ENCODE measurements around the gene LRRC52.
A peak's percentile ranks its signal among the peaks of the same experiment; 100 is the strongest.
"Not testable (repeated sequence)": the region's sequence is repeated elsewhere in the genome, so short reads cannot be mapped to it uniquely, and the experiment has no call there.

LRRC52 gene

DNA sequence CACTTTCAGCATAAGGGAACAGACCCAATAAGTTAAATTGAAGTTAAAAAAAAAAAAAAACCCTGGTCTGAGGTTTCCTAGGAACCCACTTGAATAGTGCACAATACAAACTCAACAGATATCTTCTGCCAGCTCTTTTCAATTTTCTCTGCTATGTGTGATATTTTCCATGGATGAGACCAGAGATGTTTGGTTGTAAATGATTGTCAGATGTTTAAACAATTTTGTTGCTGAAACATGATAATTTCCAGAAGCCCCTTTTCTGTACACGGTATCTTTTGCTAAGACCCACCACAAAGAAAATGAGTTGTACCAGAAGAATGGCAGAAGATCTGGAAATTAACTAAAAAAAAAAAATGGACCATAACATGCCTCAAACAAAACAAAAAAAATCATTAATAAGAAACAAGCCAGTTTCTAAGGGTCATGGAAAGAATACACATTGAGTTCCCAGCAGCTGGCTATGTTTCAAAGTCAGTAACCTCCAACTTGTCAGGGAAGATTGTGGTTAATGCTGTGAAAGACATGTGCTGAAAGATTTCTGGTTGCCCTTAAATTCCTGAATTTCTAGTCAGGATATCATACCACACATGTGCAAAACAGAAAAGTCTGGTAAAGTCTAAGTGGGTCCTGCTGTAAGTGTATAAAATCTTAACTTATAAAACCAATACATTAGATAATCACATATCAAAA, 51.6 kb downstream of the LRRC52 start:
- no peak overlapping the region for H3K4me3 ChIP-seq (ENCODE audit: low read depth, low read length)
- DNase-seq (ENCODE audit: low read depth) = no peak
- TF ChIP-seq, protein P1, sequence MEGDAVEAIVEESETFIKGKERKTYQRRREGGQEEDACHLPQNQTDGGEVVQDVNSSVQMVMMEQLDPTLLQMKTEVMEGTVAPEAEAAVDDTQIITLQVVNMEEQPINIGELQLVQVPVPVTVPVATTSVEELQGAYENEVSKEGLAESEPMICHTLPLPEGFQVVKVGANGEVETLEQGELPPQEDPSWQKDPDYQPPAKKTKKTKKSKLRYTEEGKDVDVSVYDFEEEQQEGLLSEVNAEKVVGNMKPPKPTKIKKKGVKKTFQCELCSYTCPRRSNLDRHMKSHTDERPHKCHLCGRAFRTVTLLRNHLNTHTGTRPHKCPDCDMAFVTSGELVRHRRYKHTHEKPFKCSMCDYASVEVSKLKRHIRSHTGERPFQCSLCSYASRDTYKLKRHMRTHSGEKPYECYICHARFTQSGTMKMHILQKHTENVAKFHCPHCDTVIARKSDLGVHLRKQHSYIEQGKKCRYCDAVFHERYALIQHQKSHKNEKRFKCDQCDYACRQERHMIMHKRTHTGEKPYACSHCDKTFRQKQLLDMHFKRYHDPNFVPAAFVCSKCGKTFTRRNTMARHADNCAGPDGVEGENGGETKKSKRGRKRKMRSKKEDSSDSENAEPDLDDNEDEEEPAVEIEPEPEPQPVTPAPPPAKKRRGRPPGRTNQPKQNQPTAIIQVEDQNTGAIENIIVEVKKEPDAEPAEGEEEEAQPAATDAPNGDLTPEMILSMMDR (IDR thresholded peaks at IDR 0.05; ENCODE audit: insufficient read depth, low read depth, low read length, missing control alignments) = no peak

DNA sequence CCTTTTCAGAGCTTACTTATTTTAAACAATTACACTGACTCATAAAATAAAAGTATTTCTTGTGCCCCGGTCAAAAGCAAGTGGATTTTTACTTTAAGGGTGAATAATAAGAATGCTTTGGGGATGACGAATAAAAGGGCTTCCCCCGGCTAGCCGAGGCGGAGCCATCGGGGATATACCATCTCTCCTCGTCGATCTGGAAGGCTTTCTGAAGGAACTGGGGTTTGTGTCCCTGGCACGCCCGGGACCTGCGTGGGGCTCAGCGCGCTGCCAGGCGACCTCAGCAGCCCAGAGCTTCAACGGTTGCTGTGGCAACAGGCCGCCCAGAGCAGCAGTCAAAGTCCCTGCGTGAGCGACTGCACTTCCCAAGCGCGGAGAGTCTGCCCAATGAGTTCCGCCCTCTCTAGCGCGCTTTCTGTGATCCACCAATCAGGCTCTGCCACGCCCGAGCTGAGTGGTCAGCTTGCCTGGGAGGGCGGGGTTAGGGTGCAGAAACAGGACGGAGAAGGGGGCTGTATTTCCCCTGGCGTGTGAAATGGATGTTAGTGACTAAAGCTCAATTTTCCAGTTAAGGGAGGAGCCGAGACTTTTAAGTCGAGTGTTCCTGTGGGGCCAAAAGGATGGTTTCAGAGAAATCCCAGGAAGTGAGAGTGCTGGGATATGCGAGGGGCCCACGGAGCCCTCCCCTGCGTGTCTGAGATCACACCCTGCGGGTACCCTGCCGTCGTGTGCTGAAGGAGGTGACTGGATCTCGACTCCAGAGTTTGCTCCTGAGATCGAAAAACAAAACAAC, 54.3 kb downstream of the LRRC52 start:
- DNase-seq (ENCODE audit: low read depth) = peak; percentile 97
- H3K4me3 ChIP-seq (ENCODE audit: low read depth, low read length) = peak overlapping the region; percentile 62
- TF ChIP-seq, protein P1 (IDR thresholded peaks at IDR 0.05; ENCODE audit: insufficient read depth, low read depth, low read length, missing control alignments) = no peak

DNA sequence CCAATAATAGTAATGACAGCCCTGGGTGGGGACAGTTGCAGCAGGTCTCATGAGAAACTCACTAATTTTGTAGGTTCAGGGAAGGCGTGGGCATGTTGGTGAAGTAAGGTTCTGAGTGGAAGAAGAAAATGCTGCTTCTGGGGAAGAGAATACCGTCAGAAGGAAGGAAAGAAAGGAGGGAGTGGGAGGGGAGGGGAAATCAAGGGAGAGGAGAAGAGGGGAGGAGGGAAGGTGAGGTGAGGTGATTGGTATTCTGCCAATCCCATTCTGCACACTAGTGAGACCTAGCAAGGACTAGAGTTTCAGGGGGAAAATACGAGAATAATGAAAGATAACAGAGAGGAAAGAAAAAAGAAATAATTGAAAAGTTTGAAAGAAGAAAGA, 54.9 kb downstream of the LRRC52 start:
- peak overlapping the region; percentile 62 for H3K4me3 ChIP-seq (ENCODE audit: low read depth, low read length)
- no peak for DNase-seq (ENCODE audit: low read depth)
- TF ChIP-seq, protein P1 (IDR thresholded peaks at IDR 0.05; ENCODE audit: insufficient read depth, low read depth, low read length, missing control alignments) = no peak

DNA sequence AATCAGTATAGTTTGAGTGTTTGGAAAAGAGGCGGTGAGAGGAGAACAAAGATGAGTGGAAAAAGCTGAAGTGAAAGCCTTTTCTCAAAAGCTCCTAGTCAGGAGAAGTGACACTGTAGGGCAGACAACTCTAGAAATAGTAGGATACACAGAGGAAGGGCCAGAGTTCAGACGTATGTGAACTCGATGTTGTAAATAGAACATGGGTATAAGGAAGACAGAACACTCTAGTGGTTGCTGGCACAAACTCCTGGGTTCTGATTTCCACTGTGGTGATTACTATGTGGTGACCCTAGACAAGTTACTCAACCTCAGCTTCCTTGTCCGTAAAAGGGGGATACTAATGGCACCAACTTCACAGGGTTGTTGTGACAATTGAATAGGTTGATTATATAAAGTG, 57.0 kb downstream of the LRRC52 start:
- H3K4me3 ChIP-seq (ENCODE audit: low read depth, low read length) = no peak overlapping the region
- TF ChIP-seq, protein P1 (IDR thresholded peaks at IDR 0.05; ENCODE audit: insufficient read depth, low read depth, low read length, missing control alignments) = no peak
- no peak for DNase-seq (ENCODE audit: low read depth)

DNA sequence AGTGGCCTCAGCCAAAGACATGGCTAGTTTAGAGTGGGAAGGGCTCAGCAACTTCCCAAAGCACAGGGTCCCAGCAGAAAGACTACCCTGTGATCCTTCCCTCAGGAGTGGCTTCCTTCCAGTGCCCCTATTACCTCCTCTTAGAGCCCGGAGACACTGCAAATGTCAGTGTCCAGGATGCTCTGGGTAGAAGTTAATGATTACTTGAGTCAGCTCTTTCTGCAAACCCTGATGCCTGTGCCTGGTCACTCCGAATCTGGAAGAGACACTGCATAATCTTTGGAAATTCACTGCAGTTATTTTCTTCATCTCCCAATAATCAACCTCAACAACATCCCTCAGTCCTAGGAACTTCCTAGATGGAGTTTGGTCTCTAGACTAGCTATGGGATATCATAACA, 60.0 kb downstream of the LRRC52 start:
- TF ChIP-seq, protein P1 (IDR thresholded peaks at IDR 0.05; ENCODE audit: insufficient read depth, low read depth, low read length, missing control alignments) = no peak
- H3K4me3 ChIP-seq (ENCODE audit: low read depth, low read length) = no peak overlapping the region
- no peak for DNase-seq (ENCODE audit: low read depth)

DNA sequence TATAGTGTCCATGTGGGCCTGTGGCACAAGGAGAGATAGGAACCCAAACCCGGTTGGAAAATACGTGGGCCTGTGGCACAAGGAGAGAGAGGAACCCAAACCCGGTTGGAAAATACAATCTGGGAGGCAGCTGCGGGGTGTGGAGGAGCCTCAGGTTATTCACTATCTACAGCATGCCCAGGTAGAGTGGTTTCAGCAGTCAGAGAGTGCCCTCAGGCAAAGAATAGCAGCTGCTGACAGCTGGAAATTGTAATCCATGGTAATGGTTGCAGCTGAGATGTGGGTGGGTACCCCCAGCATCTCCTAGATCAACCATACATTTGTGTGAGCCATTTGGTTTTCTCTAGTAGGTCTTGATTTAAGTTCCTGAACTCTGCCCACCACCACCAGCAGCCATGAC, 61.4 kb downstream of the LRRC52 start:
- TF ChIP-seq, protein P1 (IDR thresholded peaks at IDR 0.05; ENCODE audit: insufficient read depth, low read depth, low read length, missing control alignments) = no peak
- no peak overlapping the region for H3K4me3 ChIP-seq (ENCODE audit: low read depth, low read length)
- no peak for DNase-seq (ENCODE audit: low read depth)

DNA sequence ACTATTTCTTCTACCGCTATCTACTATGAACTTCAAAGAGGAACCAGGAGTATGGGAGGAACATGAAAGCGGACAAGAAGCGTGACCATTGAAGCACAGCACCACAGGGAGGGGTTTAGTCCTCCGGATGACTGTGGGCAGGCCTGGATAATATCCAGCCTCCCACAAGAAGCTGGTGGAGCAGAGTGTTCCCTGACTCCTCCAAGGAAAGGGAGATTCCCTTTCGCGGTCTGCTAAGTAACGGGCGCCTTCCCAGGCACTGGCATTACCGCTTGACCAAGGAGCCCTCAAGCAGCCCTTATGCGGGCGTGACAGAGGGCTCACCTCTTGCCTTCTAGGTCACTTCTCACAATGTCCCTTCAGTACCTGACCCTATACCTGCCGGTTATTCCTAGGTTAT, 62.9 kb downstream of the LRRC52 start:
- not testable (repeated sequence) for DNase-seq (ENCODE audit: low read depth); H3K4me3 ChIP-seq (ENCODE audit: low read depth, low read length)
